Measurements from ENCODE around the gene SH2B3. TPM values are rescaled to one million over a fixed set of nuclear protein-coding genes. Genes with fewer than 3 reads are reported as not detected.
"Not testable (repeated sequence)": the region's sequence is repeated elsewhere in the genome, so short reads cannot be mapped to it uniquely, and the experiment has no call there.

The SH2B3 gene
- total and polyA plus RNA-seq, 2 experiments from 2014 or later = 9.4 to 42.8 TPM

GRCh38 chr12:111395336-111396187, 10.2 kb upstream of the SH2B3 start:
- in situ Hi-C loops (cut with MboI) = no loop called here
- no peaks in the 10 kb centered on the region for H3K36me3 ChIP-seq (ENCODE audit: low read depth)
- no peak overlapping the region for H3K4me3 ChIP-seq
- H3K9ac ChIP-seq = no peak overlapping the region
- H3K79me2 ChIP-seq (ENCODE audit: insufficient read depth) = no peaks in the 10 kb centered on the region
- H3K4me2 ChIP-seq (ENCODE audit: unreplicated experiment) = no peak overlapping the region
- peaks cover 30% of the 10 kb centered on the region for H3F3A ChIP-seq (ENCODE audit: insufficient read depth)
- no peak overlapping the region for H3K27ac ChIP-seq
- no peaks in the 10 kb centered on the region for H3K9me3 ChIP-seq (ENCODE audit: low read depth)
- WGBS, 2 experiments (ENCODE audit: low coverage in 1 of 2, low lambda C conversion rate in 2 of 2, missing lambda C conversion rate in 2 of 2) = 91 to 93% methylated on average over 8 of the region's 8 CpGs
- H3K27me3 ChIP-seq (replicated peaks; ENCODE audit: insufficient read depth) = no peaks in the 10 kb centered on the region
- no peak for DNase-seq
- H4K20me1 ChIP-seq (ENCODE audit: insufficient read depth) = no peaks in the 10 kb centered on the region
- no peak for TF ChIP-seq EZH2 (IDR thresholded peaks at IDR 0.05; ENCODE audit: insufficient read depth, poor library complexity, severe bottlenecking)
- TF ChIP-seq EZH2phosphoT487 (IDR thresholded peaks at IDR 0.05; ENCODE audit: insufficient read depth, low read depth) = no peak
- H3K4me1 ChIP-seq (ENCODE audit: insufficient read depth) = peaks cover 12% of the 10 kb centered on the region
- H3K9me2 ChIP-seq (ENCODE audit: insufficient read depth) = no peaks in the 10 kb centered on the region
- no peak overlapping the region for H2AFZ ChIP-seq

- peaks cover 12% of the 10 kb centered on the region for H3K4me1 ChIP-seq (ENCODE audit: insufficient read depth)
- 88 to 92% methylated on average over 7 of the region's 7 CpGs for WGBS, 2 experiments (ENCODE audit: low coverage in 1 of 2, low lambda C conversion rate in 2 of 2, missing lambda C conversion rate in 2 of 2)
- peaks cover 30% of the 10 kb centered on the region for H3F3A ChIP-seq (ENCODE audit: insufficient read depth)
- H3K9me3 ChIP-seq (ENCODE audit: low read depth); H3K27me3 ChIP-seq (replicated peaks; ENCODE audit: insufficient read depth); H4K20me1 ChIP-seq (ENCODE audit: insufficient read depth); H3K27ac ChIP-seq; H3K36me3 ChIP-seq (ENCODE audit: low read depth); H3K79me2 ChIP-seq (ENCODE audit: insufficient read depth); H3K9me2 ChIP-seq (ENCODE audit: insufficient read depth); H3K4me3 ChIP-seq; in situ Hi-C loops (cut with MboI); DNase-seq: not testable (repeated sequence)
- peak overlapping the region; percentile 87 for H2AFZ ChIP-seq
- H3K4me2 ChIP-seq (ENCODE audit: unreplicated experiment) = peak overlapping the region; percentile 82
- peak overlapping the region; percentile 48 for H3K9ac ChIP-seq
Measured at GRCh38 chr12:111396271-111396670, 9.5 kb upstream of the SH2B3 start.

GRCh38 chr12:111396726-111397445, 8.8 kb upstream of the SH2B3 start:
- Histone ChIP-seq H3K4me3 (peak overlapping the region; percentile 61), H3K9ac (peak overlapping the region; percentile 48), H2AFZ (peak overlapping the region; percentile 87), H4K20me1 (ENCODE audit: insufficient read depth) (no peaks in the 10 kb centered on the region), H3K27ac (peak overlapping the region; percentile 38), H3K4me1 (ENCODE audit: insufficient read depth) (peaks cover 12% of the 10 kb centered on the region), H3K4me2 (ENCODE audit: unreplicated experiment) (peak overlapping the region; percentile 82), H3K27me3 (replicated peaks; ENCODE audit: insufficient read depth) (no peaks in the 10 kb centered on the region), H3K36me3 (ENCODE audit: low read depth) (no peaks in the 10 kb centered on the region), H3F3A (ENCODE audit: insufficient read depth) (peaks cover 30% of the 10 kb centered on the region), H3K9me3 (ENCODE audit: low read depth) (no peaks in the 10 kb centered on the region), H3K79me2 (ENCODE audit: insufficient read depth) (no peaks in the 10 kb centered on the region), H3K9me2 (ENCODE audit: insufficient read depth) (no peaks in the 10 kb centered on the region)
- TF ChIP-seq EZH2phosphoT487 (IDR thresholded peaks at IDR 0.05; ENCODE audit: insufficient read depth, low read depth) (no peak), EZH2 (IDR thresholded peaks at IDR 0.05; ENCODE audit: insufficient read depth, poor library complexity, severe bottlenecking) (no peak)
- peak; percentile 86 for DNase-seq
- 8% methylated on average over 29 to 33 of the region's 34 CpGs for WGBS, 2 experiments (ENCODE audit: low coverage in 1 of 2, low lambda C conversion rate in 2 of 2, missing lambda C conversion rate in 2 of 2)
- in situ Hi-C loops (cut with MboI) = no loop called here

GRCh38 chr12:111398530-111398929, 7.2 kb upstream of the SH2B3 start:
- no peak overlapping the region for H3K9ac ChIP-seq
- TF ChIP-seq EZH2phosphoT487 (IDR thresholded peaks at IDR 0.05; ENCODE audit: insufficient read depth, low read depth) (no peak), EZH2 (IDR thresholded peaks at IDR 0.05; ENCODE audit: insufficient read depth, poor library complexity, severe bottlenecking) (no peak)
- no peaks in the 10 kb centered on the region for H3K9me3 ChIP-seq (ENCODE audit: low read depth)
- H2AFZ ChIP-seq = no peak overlapping the region
- H3K4me1 ChIP-seq (ENCODE audit: insufficient read depth) = peaks cover 17% of the 10 kb centered on the region
- DNase-seq = no peak
- no peaks in the 10 kb centered on the region for H3K9me2 ChIP-seq (ENCODE audit: insufficient read depth)
- 98 to 99% methylated on average over 4 of the region's 4 CpGs for WGBS, 2 experiments (ENCODE audit: low coverage in 1 of 2, low lambda C conversion rate in 2 of 2, missing lambda C conversion rate in 2 of 2)
- H3K79me2 ChIP-seq (ENCODE audit: insufficient read depth) = no peaks in the 10 kb centered on the region
- no peaks in the 10 kb centered on the region for H4K20me1 ChIP-seq (ENCODE audit: insufficient read depth)
- H3F3A ChIP-seq (ENCODE audit: insufficient read depth) = peaks cover 45% of the 10 kb centered on the region
- H3K36me3 ChIP-seq (ENCODE audit: low read depth) = no peaks in the 10 kb centered on the region
- no peak overlapping the region for H3K4me3 ChIP-seq
- in situ Hi-C loops (cut with MboI) = no loop called here
- H3K4me2 ChIP-seq (ENCODE audit: unreplicated experiment) = no peak overlapping the region
- H3K27ac ChIP-seq = no peak overlapping the region
- no peaks in the 10 kb centered on the region for H3K27me3 ChIP-seq (replicated peaks; ENCODE audit: insufficient read depth)

- DNase-seq; H3K36me3 ChIP-seq (ENCODE audit: low read depth); H3K4me3 ChIP-seq; H3K4me2 ChIP-seq (ENCODE audit: unreplicated experiment); H4K20me1 ChIP-seq (ENCODE audit: insufficient read depth); H3K79me2 ChIP-seq (ENCODE audit: insufficient read depth); H3K9me3 ChIP-seq (ENCODE audit: low read depth); H3K9ac ChIP-seq; H2AFZ ChIP-seq; H3K27ac ChIP-seq; in situ Hi-C loops (cut with MboI); H3K9me2 ChIP-seq (ENCODE audit: insufficient read depth); H3K27me3 ChIP-seq (replicated peaks; ENCODE audit: insufficient read depth): not testable (repeated sequence)
- Histone ChIP-seq H3K4me1 (ENCODE audit: insufficient read depth) (peaks cover 17% of the 10 kb centered on the region), H3F3A (ENCODE audit: insufficient read depth) (peaks cover 58% of the 10 kb centered on the region)
- 91 to 94% methylated on average over 9 of the region's 9 CpGs for WGBS, 2 experiments (ENCODE audit: low coverage in 1 of 2, low lambda C conversion rate in 2 of 2, missing lambda C conversion rate in 2 of 2)
Measured at GRCh38 chr12:111399741-111400404, 5.8 kb upstream of the SH2B3 start.

Measured in GM23248 (cell line).